HG03095 (cell line): Measurements from ENCODE around the gene ABI1.

ENCODE experiments used
- ATAC-seq: cut with Tn5 transposase; IDR thresholded peaks from one replicate; pipeline ENCODE4 v1.9.1; 2021; ENCODE audit warnings: moderate library complexity; ENCODE audit not compliant: unreplicated experiment

ABI1 gene

GRCh38 chr10:26855186-26855585 is 5.6 kb downstream of the ABI1 start:
- no peak for ATAC-seq

DNA sequence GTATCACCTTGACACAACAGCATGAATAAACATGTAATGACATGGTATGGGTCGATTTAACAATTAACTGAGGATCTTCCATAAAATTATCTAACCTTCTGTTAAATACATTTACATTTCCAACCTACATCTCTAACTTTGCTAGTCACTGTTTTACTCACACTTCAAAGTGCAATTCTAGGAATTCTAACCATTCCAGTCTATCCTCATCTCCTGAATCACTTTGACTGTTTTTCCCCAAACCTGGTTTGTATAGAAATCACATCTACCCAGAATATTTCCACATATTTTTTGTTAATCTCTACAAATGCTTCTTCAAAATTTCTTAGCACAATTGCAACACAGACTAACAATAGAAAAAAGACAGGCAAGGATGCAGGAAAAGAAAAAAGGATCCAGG is 6.2 kb downstream of the ABI1 start:
- no peak for ATAC-seq

GRCh38 chr10:26844396-26844975 is 16.3 kb downstream of the ABI1 start:
- no peak for ATAC-seq

GRCh38 chr10:26843736-26844135 is 17.0 kb downstream of the ABI1 start:
- ATAC-seq, result no peak

DNA sequence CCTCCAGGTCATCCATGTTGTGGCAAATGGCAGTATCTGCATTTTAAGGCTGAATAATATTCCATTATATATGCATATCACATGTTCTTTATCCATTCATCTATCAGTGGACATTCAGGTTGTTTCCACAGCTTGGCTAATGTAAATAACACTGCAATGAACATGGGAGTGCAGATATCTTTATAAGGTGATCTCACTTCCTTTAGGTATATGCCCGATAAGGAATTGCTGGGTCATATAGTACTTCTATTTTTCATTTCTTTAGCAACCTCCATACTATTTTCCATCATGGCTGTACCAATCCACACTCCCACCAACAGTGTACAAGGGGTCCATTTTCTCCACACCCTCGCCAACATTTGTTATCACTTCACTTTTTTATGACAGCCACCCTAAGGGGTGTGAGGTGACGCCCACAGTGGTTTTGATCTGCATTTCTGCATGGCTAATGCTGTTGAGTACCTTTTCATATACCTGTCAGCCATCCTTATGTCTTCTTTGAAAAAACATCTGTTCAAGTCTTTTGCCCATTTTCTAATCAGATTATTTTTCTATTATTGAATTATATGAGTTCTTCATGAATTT is 18.9 kb downstream of the ABI1 start:
- no peak for ATAC-seq

- no peak for ATAC-seq
These were observed 19.6 kb downstream of the ABI1 start for GRCh38 chr10:26840938-26841732.

DNA sequence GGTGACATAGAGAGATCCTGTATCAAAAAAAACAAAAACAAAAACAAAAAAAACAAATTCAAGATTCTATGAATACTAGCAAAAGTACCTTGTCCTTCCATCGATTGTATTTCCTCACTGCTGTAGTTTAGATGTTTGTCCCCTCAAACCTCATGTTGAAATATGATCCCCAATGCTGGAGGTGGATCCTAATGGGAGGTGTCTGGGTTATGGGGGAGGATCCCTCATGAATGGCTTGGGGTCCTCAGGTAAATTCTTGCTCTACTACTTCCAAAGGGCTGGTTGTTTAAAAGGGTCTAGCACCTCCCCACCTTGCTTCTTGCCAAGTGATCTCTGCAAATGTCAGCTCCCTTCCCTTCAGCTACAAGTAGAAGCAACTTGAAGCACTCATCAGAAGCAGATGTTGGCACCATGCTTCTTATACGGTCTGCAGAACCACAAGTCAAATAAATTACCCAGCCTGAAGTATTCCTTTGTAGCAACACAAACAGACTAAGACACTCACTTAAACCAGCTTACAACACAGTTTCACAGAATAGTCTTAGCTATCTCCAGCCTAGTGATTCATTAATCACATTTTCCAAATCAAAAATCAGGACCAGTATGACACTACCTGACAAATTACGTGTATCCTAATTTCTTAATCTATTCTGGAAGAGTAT is 20.7 kb downstream of the ABI1 start:
- no peak for ATAC-seq

- ATAC-seq, result no peak
These were observed 23.6 kb downstream of the ABI1 start for GRCh38 chr10:26837139-26837538.

GRCh38 chr10:26835025-26835424 is 25.7 kb downstream of the ABI1 start:
- no peak for ATAC-seq

- ATAC-seq, result no peak
These were observed 27.8 kb downstream of the ABI1 start for GRCh38 chr10:26832960-26833359.

- ATAC-seq, result no peak
These were observed 28.8 kb downstream of the ABI1 start for GRCh38 chr10:26831936-26832335.

- ATAC-seq, result no peak
These were observed 30.8 kb downstream of the ABI1 start for GRCh38 chr10:26829810-26830515.

- no peak for ATAC-seq
These were observed 36.6 kb downstream of the ABI1 start for GRCh38 chr10:26824015-26824690.

DNA sequence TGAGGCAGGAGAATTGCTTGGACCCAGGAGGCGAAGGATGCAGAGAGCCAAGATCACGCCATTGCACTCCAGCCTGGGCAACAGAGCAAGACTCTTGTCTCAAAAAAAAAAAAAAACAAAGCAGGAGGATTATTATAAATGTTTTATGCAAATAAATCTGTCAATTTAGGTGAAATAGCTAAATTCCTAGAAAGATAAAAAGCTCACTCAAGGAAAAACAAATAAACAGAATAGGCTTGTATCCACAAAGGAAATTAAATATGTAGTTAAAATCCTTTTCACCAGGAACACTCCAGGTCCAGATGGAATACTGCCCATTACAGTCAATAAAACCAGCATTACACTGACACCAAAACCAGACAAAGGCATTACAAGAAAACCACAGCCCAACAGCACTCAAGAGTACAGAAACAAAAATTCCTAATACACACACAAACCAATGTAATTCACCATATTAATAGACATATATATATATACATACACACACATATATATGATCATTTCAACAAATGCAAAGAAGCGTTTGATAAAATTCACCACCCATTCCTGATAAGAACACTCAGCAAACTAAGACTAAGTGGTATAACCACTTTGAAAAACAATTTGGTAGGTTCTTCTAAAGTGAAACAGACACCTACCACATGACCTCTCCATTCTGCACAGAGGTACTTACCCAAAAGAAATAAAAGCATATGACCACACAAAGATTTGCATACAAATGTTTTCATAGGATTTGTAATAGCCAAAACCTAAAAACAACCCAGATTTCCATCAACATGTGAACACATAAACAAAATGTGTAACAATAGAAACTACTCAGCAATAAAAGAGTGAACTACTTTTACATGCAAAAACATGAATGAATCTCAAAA is 38.8 kb downstream of the ABI1 start:
- ATAC-seq, result no peak

GRCh38 chr10:26815500-26815899 is 45.3 kb downstream of the ABI1 start:
- ATAC-seq, result no peak

DNA sequence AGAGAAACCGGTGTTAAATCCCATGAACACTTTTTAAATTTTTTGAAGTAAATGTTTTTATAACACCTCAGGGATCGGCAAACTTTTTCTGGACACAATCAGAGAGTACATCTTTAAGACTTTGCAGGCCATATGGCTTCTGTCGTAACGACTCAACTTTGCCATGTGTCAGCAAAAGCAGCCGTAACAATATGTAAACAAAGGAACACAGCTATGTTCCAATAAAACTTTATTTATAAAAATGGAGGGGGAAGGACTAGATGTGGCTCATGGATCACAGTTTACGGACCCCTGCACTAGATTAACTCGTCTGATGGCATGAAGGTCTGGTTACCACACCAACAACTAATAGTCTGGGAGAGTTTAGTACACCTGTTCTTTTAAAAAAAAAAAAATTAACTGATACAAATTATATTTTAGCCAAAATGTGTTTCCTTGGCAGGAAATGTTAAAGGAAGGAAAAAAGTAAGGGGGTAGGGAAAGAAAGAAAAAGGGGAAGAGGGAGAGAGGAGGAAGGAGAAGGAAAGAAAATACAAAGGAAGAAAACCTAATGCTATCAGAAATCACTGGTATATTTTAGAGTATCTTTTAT is 50.2 kb downstream of the ABI1 start:
- ATAC-seq, result no peak

DNA sequence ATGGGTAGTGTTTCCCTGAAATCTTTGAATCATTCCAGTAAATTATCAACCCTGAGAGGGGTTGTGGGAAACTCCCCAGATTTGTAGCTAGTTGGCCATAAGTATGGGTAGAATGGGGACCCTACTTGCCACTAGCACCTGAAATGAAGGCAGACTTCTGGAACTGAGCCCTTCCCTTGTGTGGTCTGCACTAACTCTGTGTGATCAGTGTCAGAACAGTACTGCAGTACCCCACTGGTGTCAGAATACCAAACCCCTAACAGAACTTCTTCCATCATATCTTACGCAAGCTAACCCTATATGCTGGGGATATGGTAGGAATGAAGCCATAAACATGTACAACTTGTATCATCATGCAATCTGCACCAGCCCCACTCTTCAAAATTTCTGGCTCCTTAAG is 50.8 kb downstream of the ABI1 start:
- ATAC-seq, result no peak

GRCh38 chr10:26807532-26807931 is 53.2 kb downstream of the ABI1 start:
- ATAC-seq, result no peak

DNA sequence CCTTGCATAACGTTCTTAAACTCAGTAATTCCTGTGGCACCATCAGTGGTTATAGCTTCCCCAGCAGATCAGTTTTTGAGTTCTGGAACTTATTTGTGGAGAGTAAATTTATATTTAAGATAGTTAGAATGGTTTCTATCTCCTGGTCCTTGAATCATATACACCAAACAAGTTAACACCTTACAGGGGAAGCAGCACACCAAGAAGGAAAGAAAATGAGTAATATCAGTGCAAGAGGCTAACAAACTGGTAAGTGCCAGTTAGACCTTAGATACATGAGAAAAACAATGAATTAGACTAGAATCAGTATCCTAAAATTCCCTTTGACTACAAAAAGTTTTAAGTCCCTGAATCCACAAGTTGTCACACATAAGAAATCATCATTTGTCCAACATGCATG is 54.2 kb downstream of the ABI1 start:
- no peak for ATAC-seq
